ENCODE results near the gene MITF.

- TF ChIP-seq REST (IDR thresholded peaks at IDR 0.05; ENCODE audit: insufficient replicate concordance, low read depth) (no peak), GABPA (IDR thresholded peaks at IDR 0.05; ENCODE audit: low read depth) (no peak), CTCF (IDR thresholded peaks at IDR 0.05; ENCODE audit: insufficient read depth, low read length) (no peak)
Observed at GRCh38 chr3:69987833-69988232, 248.6 kb downstream of the MITF start.
